Measurements from ENCODE around the gene ZNF558. TPM values are rescaled to one million over a fixed set of nuclear protein-coding genes. Genes with fewer than 3 reads are reported as not detected.
A peak's percentile ranks its signal among the peaks of the same experiment; 100 is the strongest.

ZNF558 gene
- total RNA-seq, 1 experiment from 2014 or later: 36.5 TPM

GRCh38 chr19:8820234-8820633 lies 11.9 kb downstream of the ZNF558 start:
- CTCF ChIA-PET: no interaction called here
- no TSS peak for BruUV-seq (replicated peaks)

GRCh38 chr19:8815780-8816179 lies 16.3 kb downstream of the ZNF558 start:
- BruUV-seq (replicated peaks): no TSS peak
- no peaks in the 10 kb centered on the region for H3K4me1 ChIP-seq (ENCODE audit: insufficient read depth, low read length)
- H3K36me3 ChIP-seq (ENCODE audit: low read depth, low read length): peaks cover 95% of the 10 kb centered on the region
- ATAC-seq (no peak), DNase-seq (no peak)
- no peak overlapping the region for H2AFZ ChIP-seq (ENCODE audit: low read length)
- intact Hi-C loops (cut with micrococcal nuclease): no loop called here
- no peak overlapping the region for H3K9ac ChIP-seq (ENCODE audit: low read length)
- H3F3A ChIP-seq (ENCODE audit: low read length, unreplicated experiment): no peaks in the 10 kb centered on the region
- no peaks in the 10 kb centered on the region for H3K79me2 ChIP-seq (ENCODE audit: low read length)
- H3K27ac ChIP-seq (ENCODE audit: low read length): no peak overlapping the region
- no peaks in the 10 kb centered on the region for H3K9me2 ChIP-seq (replicated peaks; ENCODE audit: low read length)
- TF ChIP-seq CTCF (conservative IDR thresholded peaks at IDR 0.05; ENCODE audit: low read depth, low read length) (no peak), EZH2 (IDR thresholded peaks at IDR 0.05; ENCODE audit: low read length, unreplicated experiment) (no peak), EZH2phosphoT487 (IDR thresholded peaks at IDR 0.05; ENCODE audit: borderline replicate concordance, low read length) (no peak)
- no peak overlapping the region; the same call in 1 of the 2 replicates for H3K4me3 ChIP-seq (ENCODE audit: low read length)
- H3K27me3 ChIP-seq (ENCODE audit: low read length): no peaks in the 10 kb centered on the region
- H3K4me2 ChIP-seq (ENCODE audit: low read length): no peak overlapping the region
- peaks cover 72% of the 10 kb centered on the region for H3K9me3 ChIP-seq (ENCODE audit: low read length)
- ChIA-PET CTCF (interaction anchor here (0.6 kb wide), 1 partner anchor 545 kb away, joined by 4 read pairs; no protein-coding TSS in a partner anchor), POLR2A (ENCODE audit: unreplicated experiment) (no interaction called here)
- H4K20me1 ChIP-seq (ENCODE audit: low read length): no peaks in the 10 kb centered on the region

More at GRCh38 chr19:8820234-8820633, 11.9 kb downstream of the ZNF558 start:
- Histone ChIP-seq H3K27me3 (ENCODE audit: low read length) (no peaks in the 10 kb centered on the region), H2AFZ (ENCODE audit: low read length) (no peak overlapping the region), H3K4me3 (ENCODE audit: low read length) (no peak overlapping the region), H3K79me2 (ENCODE audit: low read length) (no peaks in the 10 kb centered on the region), H3K9me3 (ENCODE audit: low read length) (peaks cover 31% of the 10 kb centered on the region), H3K27ac (ENCODE audit: low read length) (no peak overlapping the region), H4K20me1 (ENCODE audit: low read length) (no peaks in the 10 kb centered on the region), H3K9ac (ENCODE audit: low read length) (no peak overlapping the region), H3K4me1 (ENCODE audit: insufficient read depth, low read length) (no peaks in the 10 kb centered on the region), H3K4me2 (ENCODE audit: low read length) (no peak overlapping the region), H3K9me2 (replicated peaks; ENCODE audit: low read length) (no peaks in the 10 kb centered on the region), H3F3A (ENCODE audit: low read length, unreplicated experiment) (no peaks in the 10 kb centered on the region), H3K36me3 (ENCODE audit: low read depth, low read length) (peaks cover 70% of the 10 kb centered on the region)
- intact Hi-C loops (cut with micrococcal nuclease): no loop called here
- TF ChIP-seq EZH2phosphoT487 (IDR thresholded peaks at IDR 0.05; ENCODE audit: borderline replicate concordance, low read length) (no peak), EZH2 (IDR thresholded peaks at IDR 0.05; ENCODE audit: low read length, unreplicated experiment) (no peak), CTCF (conservative IDR thresholded peaks at IDR 0.05; ENCODE audit: low read depth, low read length) (no peak)
- ATAC-seq: no peak
- no peak for DNase-seq
- POLR2A ChIA-PET (ENCODE audit: unreplicated experiment): no interaction called here

- H3K9me3 ChIP-seq (ENCODE audit: low read length): peaks cover 80% of the 10 kb centered on the region
- ChIA-PET POLR2A (ENCODE audit: unreplicated experiment) (no interaction called here), CTCF (no interaction called here)
- H3F3A ChIP-seq (ENCODE audit: low read length, unreplicated experiment): no peaks in the 10 kb centered on the region
- intact Hi-C loops (cut with micrococcal nuclease): no loop called here
- H3K36me3 ChIP-seq (ENCODE audit: low read depth, low read length): peaks cover 91% of the 10 kb centered on the region
- H3K9ac ChIP-seq (ENCODE audit: low read length): no peak overlapping the region
- no peaks in the 10 kb centered on the region for H4K20me1 ChIP-seq (ENCODE audit: low read length)
- H3K4me1 ChIP-seq (ENCODE audit: insufficient read depth, low read length): no peaks in the 10 kb centered on the region
- no peak overlapping the region for H2AFZ ChIP-seq (ENCODE audit: low read length)
- no peaks in the 10 kb centered on the region for H3K27me3 ChIP-seq (ENCODE audit: low read length)
- no peak overlapping the region for H3K27ac ChIP-seq (ENCODE audit: low read length)
- H3K4me3 ChIP-seq (ENCODE audit: low read length): no peak overlapping the region; the same call in 1 of the 2 replicates
- TF ChIP-seq EZH2 (IDR thresholded peaks at IDR 0.05; ENCODE audit: low read length, unreplicated experiment): no peak
- no peak for TF ChIP-seq CTCF (conservative IDR thresholded peaks at IDR 0.05; ENCODE audit: low read depth, low read length)
- TF ChIP-seq EZH2phosphoT487 (IDR thresholded peaks at IDR 0.05; ENCODE audit: borderline replicate concordance, low read length): no peak
- no peaks in the 10 kb centered on the region for H3K9me2 ChIP-seq (replicated peaks; ENCODE audit: low read length)
- BruUV-seq (replicated peaks): no TSS peak
- no peaks in the 10 kb centered on the region for H3K79me2 ChIP-seq (ENCODE audit: low read length)
- no peak overlapping the region for H3K4me2 ChIP-seq (ENCODE audit: low read length)
- DNase-seq: peak; percentile 61
- ATAC-seq: no peak
Measured at GRCh38 chr19:8814176-8814575, 17.9 kb downstream of the ZNF558 start.
